HG02840 (cell line): ENCODE results near the gene TERT.

Source experiments
- ATAC-seq: cut with Tn5 transposase; IDR thresholded peaks from one replicate; pipeline ENCODE4 v1.9.1; 2021; ENCODE audit warnings: mild to moderate bottlenecking, moderate library complexity, moderate number of reproducible peaks; ENCODE audit not compliant: unreplicated experiment, low FRiP score

Gene TERT

GRCh38 chr5:1222621-1223277, 72.1 kb downstream of the TERT start:
- no peak for ATAC-seq

- no peak for ATAC-seq
These were observed 72.7 kb downstream of the TERT start for GRCh38 chr5:1222147-1222546.

GRCh38 chr5:1221721-1222120, 73.1 kb downstream of the TERT start:
- no peak for ATAC-seq

- ATAC-seq: no peak
These were observed 74.0 kb downstream of the TERT start for GRCh38 chr5:1220831-1221230.

- no peak for ATAC-seq
These were observed 74.5 kb downstream of the TERT start for GRCh38 chr5:1220351-1220750.

- no peak for ATAC-seq
These were observed 75.1 kb downstream of the TERT start for GRCh38 chr5:1219768-1220100.

GRCh38 chr5:1219098-1219767, 75.6 kb downstream of the TERT start:
- ATAC-seq: no peak

GRCh38 chr5:1218351-1219080, 76.4 kb downstream of the TERT start:
- ATAC-seq: no peak

GRCh38 chr5:1217596-1218206, 77.2 kb downstream of the TERT start:
- no peak for ATAC-seq

- no peak for ATAC-seq
These were observed 78.0 kb downstream of the TERT start for GRCh38 chr5:1216918-1217295.

GRCh38 chr5:1216211-1216917, 78.5 kb downstream of the TERT start:
- ATAC-seq: no peak

- no peak for ATAC-seq
These were observed 79.4 kb downstream of the TERT start for GRCh38 chr5:1215320-1216096.

- ATAC-seq: no peak
These were observed 80.0 kb downstream of the TERT start for GRCh38 chr5:1214936-1215220.

- ATAC-seq: no peak
These were observed 80.5 kb downstream of the TERT start for GRCh38 chr5:1214163-1214935.

GRCh38 chr5:1213508-1214162, 81.2 kb downstream of the TERT start:
- ATAC-seq: no peak

- ATAC-seq: no peak
These were observed 82.0 kb downstream of the TERT start for GRCh38 chr5:1212881-1213280.

- no peak for ATAC-seq
These were observed 82.6 kb downstream of the TERT start for GRCh38 chr5:1212271-1212670.

GRCh38 chr5:1211701-1212100, 83.2 kb downstream of the TERT start:
- no peak for ATAC-seq

- no peak for ATAC-seq
These were observed 84.0 kb downstream of the TERT start for GRCh38 chr5:1210832-1211251.
